GM23248 (cell line): Measurements from ENCODE around the gene CACNB2. TPM values are rescaled to one million over a fixed set of nuclear protein-coding genes. Genes with fewer than 3 reads are reported as not detected.

Experiments used
- DNase-seq: peaks from one replicate; pipeline ENCODE4 v3.0.0-alpha.2; 2015
- H2AFZ ChIP-seq: fragments of 200-600 bp; sonication (generic); 2 replicates; pipeline ENCODE4 v1.6.1; 2016; ENCODE audit warnings: antibody characterized with exemption
- H3F3A ChIP-seq: fragments of 200-600 bp; sonication (generic); 2 replicates; pipeline ENCODE4 v1.6.1; 2016; ENCODE audit warnings: mild to moderate bottlenecking, antibody characterized with exemption, mixed run types; ENCODE audit not compliant: insufficient read depth
- H3K27ac ChIP-seq: fragments of 200-600 bp; sonication (generic); 2 replicates; pipeline ENCODE4 v1.5.1; 2016; ENCODE audit warnings: mild to moderate bottlenecking
- H3K27me3 ChIP-seq: fragments of 200-600 bp; sonication (generic); replicated peaks from 2 replicates; pipeline ENCODE4 v1.6.1; 2016; ENCODE audit warnings: mild to moderate bottlenecking; ENCODE audit not compliant: insufficient read depth
- H3K36me3 ChIP-seq: fragments of 200-600 bp; sonication (generic); 2 replicates; pipeline ENCODE4 v1.6.1; 2016; ENCODE audit warnings: low read depth, mild to moderate bottlenecking
- H3K4me1 ChIP-seq: fragments of 200-600 bp; sonication (generic); 2 replicates; pipeline ENCODE4 v1.6.1; 2016; ENCODE audit warnings: mild to moderate bottlenecking; ENCODE audit not compliant: insufficient read depth
- H3K4me2 ChIP-seq: fragments of 200-600 bp; sonication (generic); one replicate; pipeline ENCODE4 v1.6.1; 2016; ENCODE audit warnings: mild to moderate bottlenecking; ENCODE audit not compliant: unreplicated experiment
- H3K4me3 ChIP-seq: fragments of 200-600 bp; sonication (generic); 2 replicates; pipeline ENCODE4 v1.5.1; 2016; ENCODE audit warnings: mild to moderate bottlenecking
- H3K79me2 ChIP-seq: fragments of 200-600 bp; sonication (generic); 2 replicates; pipeline ENCODE4 v1.6.1; 2016; ENCODE audit warnings: mild to moderate bottlenecking; ENCODE audit not compliant: insufficient read depth
- H3K9ac ChIP-seq: fragments of 200-600 bp; sonication (generic); 2 replicates; pipeline ENCODE4 v1.6.1; 2016; ENCODE audit warnings: mild to moderate bottlenecking
- H3K9me2 ChIP-seq: fragments of 200-600 bp; sonication (generic); 2 replicates; pipeline ENCODE4 v1.6.1; 2016; ENCODE audit warnings: mixed run types, mild to moderate bottlenecking, moderate library complexity; ENCODE audit not compliant: insufficient read depth
- H3K9me3 ChIP-seq: fragments of 200-600 bp; sonication (generic); one replicate; pipeline ENCODE4 v1.6.1; 2017; ENCODE audit warnings: low read depth
- H4K20me1 ChIP-seq: fragments of 200-600 bp; sonication (generic); 2 replicates; pipeline ENCODE4 v1.6.0; 2016; ENCODE audit not compliant: insufficient read depth
- EZH2 ChIP-seq: fragments of 200-600 bp; sonication (generic); IDR thresholded peaks from 2 replicates; pipeline ENCODE4 v1.6.1; 2018; ENCODE audit warnings: antibody characterized with exemption, mild to moderate bottlenecking; ENCODE audit not compliant: insufficient read depth, poor library complexity, severe bottlenecking
- EZH2phosphoT487 ChIP-seq: fragments of 200-600 bp; sonication (generic); IDR thresholded peaks from 2 replicates; pipeline ENCODE4 v1.6.1; 2018; ENCODE audit warnings: antibody characterized with exemption, moderate library complexity, mild to moderate bottlenecking, low read depth; ENCODE audit not compliant: insufficient read depth
- WGBS, 2 experiments: methylation state at CpG; one replicate each; pipeline ENCODE4 v1.1.6; 2015 to 2017; ENCODE audit warnings: low lambda C conversion rate in 2 of 2, low coverage in 1 of 2; ENCODE audit errors: missing lambda C conversion rate in 2 of 2; 5-methylcytosine and 5-hydroxymethylcytosine counted together
- in situ Hi-C: fragments of 300-500 bp; cut with MboI; formaldehyde crosslinking; loops from 2 replicates; pipeline ENCODE4 v1.15.0; 2020
- polyA plus RNA-seq: library from polyadenylated mRNA; unstranded; fragments of >200 nt; fragmentation: Nextera tagmentation; extraction: Ambion mirVana; gene quantifications from 2 replicates; pipeline ENCODE4 v1.2.1, GENCODE V29; 2016
- total RNA-seq: library from RNA; depleted of rRNA; stranded (reverse); fragments of >200 nt; shearing (Covaris generic); gene quantifications from 2 replicates; pipeline ENCODE4 v1.2.3, GENCODE V29; 2014

Gene CACNB2
- total and polyA plus RNA-seq, 2 experiments from 2014 or later = 0.31 to 0.32 TPM

DNA sequence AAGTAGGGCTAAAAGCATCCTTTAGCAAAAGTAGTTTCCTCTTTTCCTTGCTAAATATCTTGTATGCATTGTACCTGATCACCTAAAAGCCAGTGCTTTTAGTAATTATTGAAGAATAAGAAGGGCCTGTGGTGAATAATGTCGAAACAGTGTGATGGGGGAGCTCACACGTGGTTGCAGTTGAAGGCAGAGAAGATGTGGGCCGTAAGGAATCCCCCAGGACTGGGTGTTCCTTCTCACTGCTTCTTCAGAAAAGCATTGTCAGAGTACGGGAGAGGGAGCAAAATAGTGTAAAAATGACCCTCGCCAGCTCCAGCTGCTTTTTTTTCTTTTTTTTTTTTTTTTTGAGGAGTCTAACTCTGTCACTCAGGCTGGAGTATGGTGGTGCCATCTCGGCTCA, 310.1 kb downstream of the CACNB2 start:
- TF ChIP-seq EZH2 (no peak), EZH2phosphoT487 (no peak)
- in situ Hi-C loops = no loop called here

DNA sequence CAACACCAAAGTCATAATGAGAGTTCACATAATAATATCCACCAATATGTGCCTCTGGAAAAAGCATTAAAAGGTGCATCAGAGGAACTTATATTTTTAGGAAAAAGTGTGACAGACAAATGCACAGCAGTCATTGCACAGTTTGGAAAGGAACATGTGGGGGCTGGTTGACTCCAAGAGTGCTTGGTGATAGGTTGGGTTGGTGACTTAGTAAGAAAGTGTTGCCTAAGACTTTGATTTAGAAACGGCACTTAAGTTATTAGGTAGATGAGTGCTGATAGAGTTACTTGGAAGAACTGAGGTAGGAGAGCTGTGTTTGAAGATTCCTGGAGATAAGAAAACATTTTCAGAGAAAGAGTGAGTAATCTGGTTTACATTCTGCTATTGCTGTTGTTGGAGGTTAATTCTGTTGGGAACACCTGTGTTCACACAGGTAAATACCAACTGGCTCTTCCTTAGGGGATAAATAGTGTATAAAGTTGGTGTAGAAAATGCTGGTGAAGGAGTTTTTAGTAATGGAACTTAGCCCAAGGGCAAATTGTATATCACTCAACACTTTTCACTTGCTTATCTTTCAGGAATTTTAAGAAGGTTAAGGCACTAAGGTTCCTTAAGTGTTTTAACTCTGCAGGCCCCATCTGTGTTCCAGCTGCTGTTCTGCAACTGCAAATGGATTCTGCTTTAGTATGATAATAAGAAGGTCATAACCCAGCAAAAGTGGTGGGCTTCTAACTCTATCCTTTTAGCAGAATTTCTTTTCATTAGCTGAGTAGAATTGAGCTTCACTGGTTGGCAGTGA, 315.1 kb downstream of the CACNB2 start:
- Histone ChIP-seq H3K4me2 (no peak overlapping the region), H3K9ac (no peak overlapping the region), H3F3A (no peaks in the 10 kb centered on the region), H2AFZ (no peak overlapping the region), H3K4me1 (no peaks in the 10 kb centered on the region), H3K79me2 (no peaks in the 10 kb centered on the region), H3K27ac (no peak overlapping the region), H4K20me1 (no peaks in the 10 kb centered on the region), H3K9me3 (no peaks in the 10 kb centered on the region), H3K4me3 (no peak overlapping the region), H3K27me3 (no peaks in the 10 kb centered on the region), H3K36me3 (no peaks in the 10 kb centered on the region), H3K9me2 (no peaks in the 10 kb centered on the region)
- TF ChIP-seq EZH2phosphoT487 = no peak
- no peak for TF ChIP-seq EZH2
- DNase-seq = no peak
- in situ Hi-C loops = no loop called here
- WGBS, 2 experiments = 26 to 52% methylated on average over 1 of the region's 1 CpG

More for the DNA sequence above, 310.1 kb downstream of the CACNB2 start:
- Histone ChIP-seq H3F3A (no peaks in the 10 kb centered on the region), H3K9me2 (no peaks in the 10 kb centered on the region), H3K9ac (no peak overlapping the region), H3K79me2 (no peaks in the 10 kb centered on the region), H3K4me3 (no peak overlapping the region), H4K20me1 (no peaks in the 10 kb centered on the region), H3K9me3 (no peaks in the 10 kb centered on the region), H3K36me3 (no peaks in the 10 kb centered on the region), H3K27ac (no peak overlapping the region), H3K27me3 (no peaks in the 10 kb centered on the region), H3K4me2 (no peak overlapping the region), H3K4me1 (no peaks in the 10 kb centered on the region), H2AFZ (no peak overlapping the region)
- no peak for DNase-seq
- 58 to 61% methylated on average over 6 of the region's 6 CpGs for WGBS, 2 experiments

- Histone ChIP-seq H3K9me3 (no peaks in the 10 kb centered on the region), H2AFZ (no peak overlapping the region), H3K79me2 (no peaks in the 10 kb centered on the region), H3K4me1 (no peaks in the 10 kb centered on the region), H3K4me3 (no peak overlapping the region), H3K9ac (no peak overlapping the region), H3K4me2 (no peak overlapping the region), H3K27ac (no peak overlapping the region), H3K36me3 (no peaks in the 10 kb centered on the region), H3F3A (no peaks in the 10 kb centered on the region), H3K9me2 (no peaks in the 10 kb centered on the region), H3K27me3 (no peaks in the 10 kb centered on the region), H4K20me1 (no peaks in the 10 kb centered on the region)
- no peak for DNase-seq
- in situ Hi-C loops = no loop called here
- WGBS, 2 experiments = 74 to 78% methylated on average over 3 of the region's 3 CpGs
- TF ChIP-seq EZH2phosphoT487 = no peak
- no peak for TF ChIP-seq EZH2
Observed at GRCh38 chr10:18456984-18457383, 316.8 kb downstream of the CACNB2 start.

DNA sequence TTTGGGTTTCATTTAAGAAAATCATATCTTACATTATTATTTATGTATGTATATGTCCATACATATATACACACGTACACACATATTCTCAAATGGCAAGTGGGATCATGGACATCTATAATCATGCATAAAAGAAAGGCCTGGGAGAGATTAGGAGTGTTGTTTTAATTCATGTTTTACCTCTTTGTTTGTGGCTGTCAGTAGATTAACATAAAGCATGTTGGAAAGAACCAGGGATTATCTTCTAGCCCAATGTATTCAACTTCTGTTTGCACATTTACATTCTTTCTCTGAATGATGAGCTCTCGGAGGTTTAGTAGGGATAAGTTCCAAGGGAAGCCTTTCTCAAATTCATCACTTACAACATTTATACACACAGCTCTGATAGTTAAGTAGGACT, 319.8 kb downstream of the CACNB2 start:
- H2AFZ ChIP-seq = no peak overlapping the region
- TF ChIP-seq EZH2 = no peak
- no peak for TF ChIP-seq EZH2phosphoT487
- H3K79me2 ChIP-seq = no peaks in the 10 kb centered on the region
- 73 to 81% methylated on average over 2 of the region's 2 CpGs for WGBS, 2 experiments
- no peaks in the 10 kb centered on the region for H3K4me1 ChIP-seq
- no peak overlapping the region for H3K27ac ChIP-seq
- H3K9me2 ChIP-seq = no peaks in the 10 kb centered on the region
- no peaks in the 10 kb centered on the region for H4K20me1 ChIP-seq
- H3K4me2 ChIP-seq = no peak overlapping the region
- H3K9me3 ChIP-seq = no peaks in the 10 kb centered on the region
- H3K27me3 ChIP-seq = no peaks in the 10 kb centered on the region
- no peaks in the 10 kb centered on the region for H3K36me3 ChIP-seq
- no peak for DNase-seq
- no peaks in the 10 kb centered on the region for H3F3A ChIP-seq
- in situ Hi-C loops = no loop called here
- no peak overlapping the region for H3K9ac ChIP-seq
- no peak overlapping the region for H3K4me3 ChIP-seq
